Activated CD4-positive, alpha-beta T cell treated with anti-CD3 and anti-CD28 coated beads, Interleukin-2, amount 50 U/mL, for 24 hours (primary cell): Measurements from ENCODE around the gene ZNF775.

ENCODE experiments used
- DNase-seq, 2 donors: peaks; one replicate each; pipeline ENCODE4 v3.0.0-alpha.2; 2020; ENCODE audit warnings: low read depth in 1 of 2, low spot score in 1 of 2

Gene ZNF775

GRCh38 chr7:150368096-150368883 is 10.8 kb upstream of the ZNF775 start, which contains the start of gene REPIN1:
Gene REPIN1, plus strand, starts transcription at chr7:150368822. Its CDS starts 890 bp downstream, at chr7:150369712.
- DNase-seq, result peak; percentile 67 to 72

DNA sequence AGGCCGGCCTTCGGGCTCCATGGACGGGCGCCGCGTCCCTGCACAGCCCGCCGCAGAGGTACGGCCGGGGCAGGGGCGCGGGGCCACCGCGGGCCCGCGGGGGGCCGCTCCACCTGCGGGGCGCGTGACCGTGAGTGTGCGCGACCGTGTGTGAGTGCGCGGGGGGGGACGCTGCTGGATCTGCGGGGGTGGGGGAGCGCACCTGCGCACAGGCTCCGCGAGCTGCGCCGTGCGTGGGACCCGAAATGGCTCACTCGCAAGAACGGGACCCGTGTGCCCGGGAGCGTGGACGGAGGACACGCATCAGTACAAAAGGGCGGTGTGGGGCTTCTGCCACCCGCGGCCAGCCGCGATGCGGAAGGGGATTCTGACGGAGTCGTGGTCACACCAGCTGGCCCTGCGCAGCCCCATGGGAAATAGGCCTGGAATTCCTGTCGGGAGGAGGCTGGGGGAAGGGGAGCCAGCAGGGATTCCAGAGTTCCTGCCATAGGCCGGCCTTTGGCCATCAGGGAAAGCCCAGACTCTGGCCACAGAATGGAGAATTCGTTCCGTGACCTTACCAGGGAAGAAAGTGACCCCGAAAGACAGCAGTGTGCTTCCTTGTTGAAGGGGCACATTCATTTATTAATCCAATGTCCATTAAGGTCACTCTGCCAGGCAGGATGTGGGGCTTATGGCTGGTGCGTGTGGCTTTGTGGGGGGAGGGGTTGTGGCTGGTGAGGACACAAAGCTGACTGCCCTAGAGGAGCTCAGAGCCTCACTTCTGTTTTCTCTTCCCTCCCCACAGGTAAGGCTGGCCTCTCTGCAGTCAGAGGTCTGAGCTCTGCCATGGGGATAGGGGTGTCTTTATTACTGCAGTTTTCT is 10.0 kb upstream of the ZNF775 start:
- DNase-seq, result peak in 1 of 2 donors; percentile 36

DNA sequence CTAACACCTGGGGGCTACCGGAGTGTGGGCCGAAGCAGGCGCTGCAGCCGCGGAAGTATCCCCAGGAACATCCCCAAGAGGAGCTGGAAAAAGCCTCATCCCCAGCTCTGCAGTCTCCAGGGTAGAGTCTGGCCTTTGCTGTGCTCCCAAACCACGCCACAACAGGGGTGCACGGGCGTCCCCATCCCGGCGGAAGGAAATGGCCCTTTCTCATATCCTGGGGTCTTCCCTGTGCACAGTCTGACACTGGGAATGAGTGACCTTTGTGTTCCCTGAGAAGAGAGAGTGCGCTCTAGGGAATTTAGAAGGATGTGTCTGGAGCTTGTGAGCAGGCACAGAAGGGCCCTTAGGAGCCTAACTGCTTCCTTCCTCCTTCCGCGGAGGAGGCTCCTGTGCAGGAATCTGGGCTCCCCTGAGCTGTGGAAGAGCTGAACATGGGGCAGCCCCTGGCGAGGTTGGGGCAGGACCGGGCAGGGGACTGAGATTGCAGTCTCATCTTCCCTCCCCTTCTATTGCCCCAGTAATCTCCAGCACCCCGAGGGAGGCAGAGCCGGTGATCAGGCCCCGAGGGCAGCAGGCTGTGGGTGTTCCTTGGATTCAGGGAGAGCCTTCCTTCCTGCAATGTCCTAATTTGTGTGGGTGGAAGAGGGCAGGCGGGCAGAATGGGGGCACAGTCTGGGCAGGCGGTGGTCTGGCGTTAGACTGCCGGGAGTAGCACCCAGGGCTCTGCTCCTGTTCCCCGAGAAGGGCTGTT is 9.2 kb upstream of the ZNF775 start:
- no peak for DNase-seq

- no peak for DNase-seq
Measured at GRCh38 chr7:150370612-150371071, 8.5 kb upstream of the ZNF775 start.

DNA sequence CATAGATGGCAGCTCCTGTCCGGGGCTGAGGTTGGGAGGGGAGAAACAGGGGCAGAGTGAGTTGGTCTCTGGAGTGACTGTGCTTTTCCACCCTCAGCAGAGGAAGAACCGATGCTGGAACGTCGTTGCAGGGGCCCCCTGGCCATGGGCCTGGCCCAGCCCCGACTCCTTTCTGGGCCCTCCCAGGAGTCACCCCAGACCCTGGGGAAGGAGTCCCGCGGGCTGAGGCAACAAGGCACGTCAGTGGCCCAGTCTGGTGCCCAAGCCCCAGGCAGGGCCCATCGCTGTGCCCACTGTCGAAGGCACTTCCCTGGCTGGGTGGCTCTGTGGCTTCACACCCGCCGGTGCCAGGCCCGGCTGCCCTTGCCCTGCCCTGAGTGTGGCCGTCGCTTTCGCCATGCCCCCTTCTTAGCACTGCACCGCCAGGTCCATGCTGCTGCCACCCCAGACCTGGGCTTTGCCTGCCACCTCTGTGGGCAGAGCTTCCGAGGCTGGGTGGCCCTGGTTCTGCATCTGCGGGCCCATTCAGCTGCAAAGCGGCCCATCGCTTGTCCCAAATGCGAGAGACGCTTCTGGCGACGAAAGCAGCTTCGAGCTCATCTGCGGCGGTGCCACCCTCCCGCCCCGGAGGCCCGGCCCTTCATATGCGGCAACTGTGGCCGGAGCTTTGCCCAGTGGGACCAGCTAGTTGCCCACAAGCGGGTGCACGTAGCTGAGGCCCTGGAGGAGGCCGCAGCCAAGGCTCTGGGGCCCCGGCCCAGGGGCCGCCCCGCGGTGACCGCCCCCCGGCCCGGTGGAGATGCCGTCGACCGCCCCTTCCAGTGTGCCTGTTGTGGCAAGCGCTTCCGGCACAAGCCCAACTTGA is 7.8 kb upstream of the ZNF775 start:
- no peak for DNase-seq

DNA sequence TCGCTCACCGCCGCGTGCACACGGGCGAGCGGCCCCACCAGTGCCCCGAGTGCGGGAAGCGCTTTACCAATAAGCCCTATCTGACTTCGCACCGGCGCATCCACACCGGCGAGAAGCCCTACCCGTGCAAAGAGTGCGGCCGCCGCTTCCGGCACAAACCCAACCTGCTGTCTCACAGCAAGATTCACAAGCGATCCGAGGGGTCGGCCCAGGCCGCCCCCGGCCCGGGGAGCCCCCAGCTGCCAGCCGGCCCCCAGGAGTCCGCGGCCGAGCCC is 7.2 kb upstream of the ZNF775 start:
- no peak for DNase-seq

- no peak for DNase-seq
Measured at GRCh38 chr7:150372271-150373048, 6.7 kb upstream of the ZNF775 start.

GRCh38 chr7:150373049-150373801 is 5.9 kb upstream of the ZNF775 start:
- no peak for DNase-seq

DNA sequence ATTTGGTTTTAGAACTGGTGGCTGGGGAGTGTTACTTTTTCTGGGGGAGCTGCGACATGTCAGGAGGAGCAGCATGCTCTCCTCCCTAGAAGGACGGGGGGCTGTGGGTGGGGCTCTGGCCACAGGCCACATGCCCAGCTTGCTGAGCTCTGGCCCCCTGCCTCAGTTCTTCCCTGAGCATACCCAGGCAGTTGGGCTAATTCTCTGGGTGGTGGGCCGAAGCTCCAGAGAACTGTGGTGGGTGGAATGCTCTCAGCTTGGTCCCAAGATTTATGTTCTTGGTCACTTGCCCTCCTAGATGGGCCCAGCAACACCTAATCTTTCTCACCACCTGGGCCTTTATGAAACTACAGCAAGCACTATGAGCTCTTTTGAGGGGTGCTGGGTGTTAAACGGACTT is 5.1 kb upstream of the ZNF775 start:
- DNase-seq, result no peak

DNA sequence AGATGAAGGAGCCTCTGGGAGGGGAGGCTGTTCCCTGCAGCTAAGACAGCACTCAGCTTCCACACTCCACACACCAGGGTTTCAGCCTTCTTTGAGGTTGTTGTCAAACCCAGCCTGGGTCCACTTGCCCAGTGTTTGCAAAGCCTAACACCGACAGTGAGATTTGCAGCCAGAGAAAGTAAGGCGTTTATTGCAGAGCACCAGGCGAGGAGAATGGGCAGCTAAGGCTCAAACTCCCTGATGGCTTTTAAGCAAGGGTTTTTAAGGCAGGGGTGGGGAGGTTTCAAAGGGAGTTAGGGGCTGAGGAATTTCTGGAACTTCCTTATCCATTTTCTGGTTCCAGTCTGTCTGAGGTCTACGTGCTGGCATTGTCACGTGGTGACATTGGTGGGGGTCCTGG is 4.7 kb upstream of the ZNF775 start:
- DNase-seq, result no peak

DNA sequence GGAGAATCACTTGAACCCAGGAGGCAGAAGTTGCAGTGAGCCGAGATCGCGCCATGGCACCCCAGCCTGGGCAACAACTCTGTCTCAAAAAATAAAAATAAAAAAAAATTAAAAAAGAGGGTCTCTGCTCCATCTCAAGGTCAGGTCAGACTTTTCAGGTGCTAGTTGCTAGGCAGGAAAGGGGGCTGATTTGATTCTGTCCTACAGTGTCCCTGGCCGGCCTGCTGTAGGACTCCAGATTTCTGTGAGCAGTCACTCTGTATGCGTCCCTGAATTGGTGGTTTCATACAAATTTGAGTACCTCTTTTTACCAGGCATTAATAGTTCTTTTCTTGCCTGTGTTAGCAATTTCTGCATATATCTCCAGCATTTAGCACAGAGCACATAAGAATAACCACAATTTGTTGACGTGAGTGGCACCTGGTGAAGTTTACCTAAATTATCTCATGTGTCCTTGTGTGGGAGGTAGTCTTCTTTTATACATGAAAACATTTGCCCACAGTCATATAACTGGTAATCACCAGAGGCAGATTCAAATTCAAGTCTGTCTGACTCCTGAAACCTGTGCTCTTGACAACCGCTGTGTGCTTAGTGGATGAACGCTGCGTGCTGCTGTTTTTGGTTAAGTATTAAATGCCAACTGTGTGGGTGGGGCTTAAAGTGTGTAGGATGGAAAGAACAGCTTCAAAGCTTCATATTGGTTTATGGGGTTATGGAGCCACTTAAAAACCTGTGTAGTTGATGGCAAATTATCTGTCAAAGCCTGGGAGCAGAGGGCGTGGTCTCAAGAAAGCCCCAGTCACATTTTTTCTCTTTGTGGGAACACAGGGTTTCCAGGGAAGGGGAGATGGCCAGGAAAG is 3.2 kb upstream of the ZNF775 start:
- peak in 1 of 2 donors; percentile 58 for DNase-seq

DNA sequence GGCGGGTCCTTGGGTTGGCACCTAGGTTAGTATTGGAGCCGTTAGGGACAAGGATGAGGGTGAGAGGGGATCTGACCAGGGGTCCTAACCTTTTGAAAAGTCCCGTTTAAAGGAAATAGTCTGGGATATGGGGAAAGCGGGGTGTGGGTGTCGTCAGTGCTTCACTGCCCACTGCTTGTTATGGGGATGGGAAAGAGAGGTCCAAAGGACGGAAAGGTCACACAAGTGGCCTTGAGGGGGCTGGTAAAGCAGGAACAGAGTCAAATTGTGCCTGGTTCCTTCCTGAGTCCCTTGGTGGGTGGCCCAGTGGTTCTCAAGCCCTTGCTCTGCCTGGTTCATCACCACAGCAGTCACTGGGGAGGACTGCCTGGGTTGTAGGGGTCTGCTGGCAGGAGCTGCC is 2.6 kb upstream of the ZNF775 start:
- DNase-seq, result no peak

- DNase-seq, result no peak
Measured at GRCh38 chr7:150377196-150377595, 1.9 kb upstream of the ZNF775 start.

- DNase-seq, result no peak
Measured at GRCh38 chr7:150377635-150378034, 1.5 kb upstream of the ZNF775 start.

- no peak for DNase-seq
Measured at GRCh38 chr7:150378115-150378852, 846 bp upstream of the ZNF775 start.

DNA sequence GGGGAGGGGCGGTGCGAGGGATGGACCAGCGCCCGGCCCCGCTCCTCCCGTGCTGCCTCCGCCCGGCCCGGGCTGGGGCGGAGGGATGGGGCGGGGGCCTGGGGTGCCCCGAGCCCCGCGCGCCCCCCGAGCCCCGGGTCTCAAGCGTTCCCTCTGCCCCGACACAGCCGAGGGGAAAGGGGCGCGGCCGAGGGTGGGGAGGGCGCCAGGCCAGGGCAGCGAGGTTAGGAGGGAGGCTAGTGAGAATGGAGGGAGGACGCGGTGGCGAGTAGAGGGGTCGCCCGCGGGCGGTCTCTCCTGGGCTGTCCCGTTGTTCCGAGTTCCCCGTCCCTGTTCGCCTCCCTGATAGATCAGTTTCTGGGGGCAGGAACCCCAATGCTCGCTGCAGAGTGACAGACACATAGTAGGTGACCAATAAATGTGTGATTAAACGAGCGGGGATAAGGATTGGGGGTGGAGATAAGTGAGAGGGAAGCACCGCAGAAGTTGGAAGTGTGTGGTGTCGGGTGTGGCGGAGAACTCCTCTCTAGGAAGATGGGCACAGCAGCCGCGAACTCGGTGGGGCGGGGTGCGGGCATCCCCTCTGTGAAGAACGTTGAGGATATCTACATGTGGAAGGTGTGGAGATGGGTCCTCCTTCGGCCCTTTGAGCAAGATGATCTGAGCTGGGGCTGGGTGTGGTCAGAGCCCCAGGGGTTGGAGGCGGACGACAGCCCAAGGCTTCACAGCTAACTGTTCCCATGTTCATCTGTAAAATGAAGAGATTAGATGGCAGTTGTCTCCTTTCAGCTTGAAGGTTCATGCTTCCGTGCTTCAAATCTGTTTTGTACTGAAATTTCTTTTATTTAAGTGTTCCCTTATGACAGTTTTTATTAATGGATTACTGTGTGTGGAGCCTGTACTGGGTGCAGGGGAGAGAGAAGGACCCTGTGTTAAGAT is 580 bp downstream of the ZNF775 start:
- no peak for DNase-seq
